ENCODE results near the gene ANGPT4.

Gene ANGPT4

GRCh38 chr20:841568-842546 lies 74.3 kb downstream of the ANGPT4 start:
- peak overlapping the region; percentile 3 for H3K4me3 ChIP-seq (ENCODE audit: low read depth, low read length)
- no peak for TF ChIP-seq CTCF (IDR thresholded peaks at IDR 0.05; ENCODE audit: borderline replicate concordance, insufficient read depth, low read depth, low read length)

- H3K4me3 ChIP-seq (ENCODE audit: low read depth, low read length): peak overlapping the region; percentile 3
Observed at GRCh38 chr20:840858-841567, 75.1 kb downstream of the ANGPT4 start.

GRCh38 chr20:840503-840857 lies 75.7 kb downstream of the ANGPT4 start:
- H3K4me3 ChIP-seq (ENCODE audit: low read depth, low read length): no peak overlapping the region
- TF ChIP-seq CTCF (IDR thresholded peaks at IDR 0.05; ENCODE audit: borderline replicate concordance, insufficient read depth, low read depth, low read length): no peak

More at GRCh38 chr20:840858-841567, 75.1 kb downstream of the ANGPT4 start:
- TF ChIP-seq CTCF (IDR thresholded peaks at IDR 0.05; ENCODE audit: borderline replicate concordance, insufficient read depth, low read depth, low read length): no peak

- no peak for TF ChIP-seq CTCF (IDR thresholded peaks at IDR 0.05; ENCODE audit: borderline replicate concordance, insufficient read depth, low read depth, low read length)
- H3K4me3 ChIP-seq (ENCODE audit: low read depth, low read length): no peak overlapping the region
Observed at GRCh38 chr20:839626-840025, 76.5 kb downstream of the ANGPT4 start.

GRCh38 chr20:839015-839414 lies 77.1 kb downstream of the ANGPT4 start:
- H3K4me3 ChIP-seq (ENCODE audit: low read depth, low read length): no peak overlapping the region
- no peak for TF ChIP-seq CTCF (IDR thresholded peaks at IDR 0.05; ENCODE audit: borderline replicate concordance, insufficient read depth, low read depth, low read length)

- no peak overlapping the region for H3K4me3 ChIP-seq (ENCODE audit: low read depth, low read length)
- TF ChIP-seq CTCF (IDR thresholded peaks at IDR 0.05; ENCODE audit: borderline replicate concordance, insufficient read depth, low read depth, low read length): no peak
Observed at GRCh38 chr20:836190-836589, 79.9 kb downstream of the ANGPT4 start.

Measured in GM12875 (cell line).